Liver (tissue), 3 donors: Measurements from ENCODE around the gene LYG1.

Source experiments
- ATF3 ChIP-seq: IDR thresholded peaks from 2 replicates; pipeline ENCODE4 v1.6.1; 2016; ENCODE audit warnings: antibody characterized with exemption
- CTCF ChIP-seq: fragments of 150-350 bp; IDR thresholded peaks from 2 replicates; pipeline ENCODE4 v1.5.1; 2017; ENCODE audit warnings: improper control_type of control experiment, low read depth, low read length; ENCODE audit not compliant: missing input control
- FOXA1 ChIP-seq: IDR thresholded peaks from 2 replicates; pipeline ENCODE4 v1.6.1; 2016; ENCODE audit warnings: antibody characterized with exemption
- GABPA ChIP-seq, 2 donors: IDR thresholded peaks in 1 of 2; conservative IDR thresholded peaks in 1 of 2; 2 replicates each; pipeline ENCODE4 v1.6.1; 2016; ENCODE audit warnings: antibody characterized with exemption in 2 of 2, mild to moderate bottlenecking in 1 of 2, moderate library complexity in 1 of 2
- MAX ChIP-seq: IDR thresholded peaks from 2 replicates; pipeline ENCODE4 v1.6.1; 2016; ENCODE audit warnings: antibody characterized with exemption
- RXRA ChIP-seq, 2 donors: IDR thresholded peaks; 2 replicates each; pipeline ENCODE4 v1.6.1; 2017 to 2018; ENCODE audit warnings: antibody characterized with exemption in 2 of 2, mild to moderate bottlenecking in 1 of 2
- YY1 ChIP-seq: IDR thresholded peaks from 2 replicates; pipeline ENCODE4 v1.6.1; 2016; ENCODE audit warnings: antibody characterized with exemption, mild to moderate bottlenecking
- donor health status: healthy.
- donor health status: healthy.

- TF ChIP-seq MAX (no peak), CTCF (no peak), YY1 (no peak), GABPA (IDR thresholded peaks at IDR 0.05 in 1 of 2, conservative IDR thresholded peaks at IDR 0.05 in 1 of 2) (no peak), RXRA (IDR thresholded peaks at IDR 0.05) (no peak), FOXA1 (no peak), ATF3 (no peak)
Measured at GRCh38 chr2:99350194-99350593, 49.2 kb upstream of the LYG1 start.
